Measurements from ENCODE around the gene RNF149.

Gene RNF149

GRCh38 chr2:101273056-101273455, 35.4 kb downstream of the RNF149 start:
- peaks cover 12 to 21% of the 10 kb centered on the region in 2 donors for H3K4me1 Mint-ChIP-seq (ENCODE audit: low read depth in 2 of 2)
- no peak overlapping the region for H3K4me3 Mint-ChIP-seq
- no peaks in the 10 kb centered on the region for H3K9me3 Mint-ChIP-seq
- no peaks in the 10 kb centered on the region for H3K27me3 Mint-ChIP-seq
- H3K36me3 Mint-ChIP-seq (ENCODE audit: insufficient read depth), result peaks cover 95% of the 10 kb centered on the region
- DNase-seq, result no peak
- peak overlapping the region; percentile 66 to 79 for H3K27ac Mint-ChIP-seq
- no peak for ATAC-seq (replicated peaks)

- no peak for DNase-seq
These were observed 36.3 kb downstream of the RNF149 start for GRCh38 chr2:101272045-101272784.

GRCh38 chr2:101270700-101271259, 37.7 kb downstream of the RNF149 start:
- Mint-ChIP-seq H3K36me3 (ENCODE audit: insufficient read depth) (peaks cover 99% of the 10 kb centered on the region), H3K27ac (peak overlapping the region; percentile 29 to 75), H3K4me1 (ENCODE audit: low read depth in 2 of 2) (peaks cover 17 to 21% of the 10 kb centered on the region in 2 donors), H3K9me3 (no peaks in the 10 kb centered on the region), H3K27me3 (no peaks in the 10 kb centered on the region), H3K4me3 (no peak overlapping the region)
- DNase-seq (no peak), ATAC-seq (replicated peaks) (no peak)

More at GRCh38 chr2:101272045-101272784, 36.3 kb downstream of the RNF149 start:
- Mint-ChIP-seq H3K36me3 (ENCODE audit: insufficient read depth) (peaks cover 95% of the 10 kb centered on the region), H3K4me3 (no peak overlapping the region), H3K27ac (peak overlapping the region; percentile 29 to 79), H3K4me1 (ENCODE audit: low read depth in 2 of 2) (peaks cover 17 to 21% of the 10 kb centered on the region in 2 donors), H3K9me3 (no peaks in the 10 kb centered on the region), H3K27me3 (no peaks in the 10 kb centered on the region)
- ATAC-seq (replicated peaks), result peak; percentile 73

GRCh38 chr2:101267671-101268656, 40.5 kb downstream of the RNF149 start:
- H3K4me3 Mint-ChIP-seq, result no peak overlapping the region
- DNase-seq, result no peak
- peaks cover 16 to 30% of the 10 kb centered on the region in 2 donors for H3K4me1 Mint-ChIP-seq (ENCODE audit: low read depth in 2 of 2)
- peaks cover 97% of the 10 kb centered on the region for H3K36me3 Mint-ChIP-seq (ENCODE audit: insufficient read depth)
- ATAC-seq (replicated peaks), result no peak
- H3K27me3 Mint-ChIP-seq, result no peaks in the 10 kb centered on the region
- H3K27ac Mint-ChIP-seq, result peak overlapping the region; percentile 42 to 84
- no peaks in the 10 kb centered on the region for H3K9me3 Mint-ChIP-seq

GRCh38 chr2:101265893-101266499, 42.5 kb downstream of the RNF149 start:
- Mint-ChIP-seq H3K27me3 (no peaks in the 10 kb centered on the region), H3K9me3 (no peaks in the 10 kb centered on the region), H3K36me3 (ENCODE audit: insufficient read depth) (peaks cover 94% of the 10 kb centered on the region), H3K4me3 (no peak overlapping the region), H3K4me1 (ENCODE audit: low read depth in 2 of 2) (peaks cover 12 to 24% of the 10 kb centered on the region in 2 donors), H3K27ac (peak overlapping the region; percentile 25 to 88)
- no peak for ATAC-seq (replicated peaks)
- no peak for DNase-seq

- Mint-ChIP-seq H3K4me3 (no peak overlapping the region), H3K36me3 (ENCODE audit: insufficient read depth) (peaks cover 86% of the 10 kb centered on the region), H3K27ac (peak overlapping the region in 1 of 2 donors; percentile 88), H3K27me3 (no peaks in the 10 kb centered on the region), H3K9me3 (no peaks in the 10 kb centered on the region), H3K4me1 (ENCODE audit: low read depth in 2 of 2) (peaks cover 5 to 13% of the 10 kb centered on the region in 2 donors)
- no peak for ATAC-seq (replicated peaks)
- DNase-seq, result no peak
These were observed 44.1 kb downstream of the RNF149 start for GRCh38 chr2:101264360-101264939.

- Mint-ChIP-seq H3K27me3 (no peaks in the 10 kb centered on the region), H3K4me1 (ENCODE audit: low read depth in 2 of 2) (peaks cover 11 to 18% of the 10 kb centered on the region in 2 donors), H3K27ac (peak overlapping the region; percentile 53 to 61), H3K9me3 (no peaks in the 10 kb centered on the region), H3K36me3 (ENCODE audit: insufficient read depth) (peaks cover 84% of the 10 kb centered on the region), H3K4me3 (no peak overlapping the region)
- no peak for ATAC-seq (replicated peaks)
- no peak for DNase-seq
These were observed 45.1 kb downstream of the RNF149 start for GRCh38 chr2:101263377-101263800.

- DNase-seq (no peak), ATAC-seq (replicated peaks) (no peak)
- peaks cover 7 to 27% of the 10 kb centered on the region in 2 donors for H3K4me1 Mint-ChIP-seq (ENCODE audit: low read depth in 2 of 2)
- H3K9me3 Mint-ChIP-seq, result no peaks in the 10 kb centered on the region
- no peak overlapping the region for H3K4me3 Mint-ChIP-seq
- no peaks in the 10 kb centered on the region for H3K27me3 Mint-ChIP-seq
- H3K36me3 Mint-ChIP-seq (ENCODE audit: insufficient read depth), result peaks cover 82% of the 10 kb centered on the region
- peak overlapping the region in 1 of 2 donors; percentile 7 for H3K27ac Mint-ChIP-seq
These were observed 46.4 kb downstream of the RNF149 start for GRCh38 chr2:101262142-101262541.

- no peaks in the 10 kb centered on the region for H3K9me3 Mint-ChIP-seq
- H3K4me1 Mint-ChIP-seq (ENCODE audit: low read depth in 2 of 2), result peaks cover 34 to 46% of the 10 kb centered on the region in 2 donors
- H3K27ac Mint-ChIP-seq, result no peak overlapping the region
- no peak overlapping the region for H3K4me3 Mint-ChIP-seq
- DNase-seq (no peak), ATAC-seq (replicated peaks) (no peak)
- no peaks in the 10 kb centered on the region for H3K27me3 Mint-ChIP-seq
- peaks cover 58% of the 10 kb centered on the region for H3K36me3 Mint-ChIP-seq (ENCODE audit: insufficient read depth)
These were observed 49.7 kb downstream of the RNF149 start for GRCh38 chr2:101258804-101259203.

- peaks cover 46 to 54% of the 10 kb centered on the region in 2 donors for H3K4me1 Mint-ChIP-seq (ENCODE audit: low read depth in 2 of 2)
- H3K27ac Mint-ChIP-seq, result peak overlapping the region in 1 of 2 donors; percentile 92
- DNase-seq (no peak), ATAC-seq (replicated peaks) (no peak)
- peak overlapping the region; percentile 7 to 46 for H3K4me3 Mint-ChIP-seq
- H3K36me3 Mint-ChIP-seq (ENCODE audit: insufficient read depth), result peaks cover 48% of the 10 kb centered on the region
- H3K27me3 Mint-ChIP-seq, result no peaks in the 10 kb centered on the region
- no peaks in the 10 kb centered on the region for H3K9me3 Mint-ChIP-seq
These were observed 52.2 kb downstream of the RNF149 start for GRCh38 chr2:101256316-101256715.

- Mint-ChIP-seq H3K4me3 (peak overlapping the region; percentile 7 to 46), H3K9me3 (no peaks in the 10 kb centered on the region), H3K27ac (peak overlapping the region in 1 of 2 donors; percentile 92), H3K4me1 (ENCODE audit: low read depth in 2 of 2) (peaks cover 49 to 52% of the 10 kb centered on the region in 2 donors), H3K36me3 (ENCODE audit: insufficient read depth) (peaks cover 43% of the 10 kb centered on the region), H3K27me3 (no peaks in the 10 kb centered on the region)
- ATAC-seq (replicated peaks), result no peak
- no peak for DNase-seq
These were observed 53.0 kb downstream of the RNF149 start for GRCh38 chr2:101255501-101255900.

- no peaks in the 10 kb centered on the region for H3K27me3 Mint-ChIP-seq
- ATAC-seq (replicated peaks), result no peak
- peak overlapping the region; percentile 94 to 95 for H3K4me3 Mint-ChIP-seq
- peaks cover 45 to 47% of the 10 kb centered on the region in 2 donors for H3K4me1 Mint-ChIP-seq (ENCODE audit: low read depth in 2 of 2)
- peaks cover 36% of the 10 kb centered on the region for H3K36me3 Mint-ChIP-seq (ENCODE audit: insufficient read depth)
- peak overlapping the region; percentile 91 to 96 for H3K27ac Mint-ChIP-seq
- peak in 1 of 3 experiments; percentile 12 for DNase-seq
- H3K9me3 Mint-ChIP-seq, result no peaks in the 10 kb centered on the region
These were observed 54.6 kb downstream of the RNF149 start for GRCh38 chr2:101253703-101254450.
